AG04449 (cell line): Measurements from ENCODE around the gene GANAB.

ENCODE experiments used
- CTCF ChIA-PET: fragments of 350-600 bp; formaldehyde crosslinking; extraction: SDS; loops from one replicate; lab custom pipeline; 2021; ENCODE audit warnings: antibody characterized with exemption; lab: Yijun Ruan, JAX
- POLR2A ChIA-PET: fragments of 400-600, 350-600 bp; formaldehyde crosslinking; extraction: SDS; loops from one replicate; lab custom pipeline; 2020; ENCODE audit warnings: antibody characterized with exemption, inconsistent platforms; lab: Yijun Ruan, JAX
- DNase-seq: peaks from one replicate; pipeline ENCODE4 v3.0.0-alpha.2; 2010; ENCODE audit warnings: low read depth, low spot score
- H3K4me3 ChIP-seq: 2 replicates; pipeline ENCODE4 v1.5.1; 2011; ENCODE audit warnings: low read depth, mild to moderate bottlenecking, control low read depth, low read length
- CTCF ChIP-seq: IDR thresholded peaks from one replicate; pipeline ENCODE4 v1.5.1; 2011; ENCODE audit warnings: mild to moderate bottlenecking, moderate library complexity, low read length, control low read depth, inconsistent platforms; ENCODE audit not compliant: insufficient read depth; ENCODE audit errors: missing control alignments

The GANAB gene

GRCh38 chr11:62687508-62688396 lies 41.3 kb upstream of the GANAB start:
- TF ChIP-seq CTCF = no peak
- ChIA-PET POLR2A (interaction anchor here (1.1 to 3.6 kb wide), 2 partner anchors 23 kb away, joined by 3 to 43 read pairs; partner anchors contain the start of genes C11orf98 and CSKMT), CTCF (interaction anchor here (1.1 to 10.7 kb wide), 7 partner anchors 6 to 294 kb away, joined by 3 to 152 read pairs (median 6); partner anchors contain the start of genes BSCL2, GNG3, LBHD1 and UBXN1)
- DNase-seq = no peak
- H3K4me3 ChIP-seq = peak overlapping the region; percentile 9; the same call in 1 of the 2 replicates

GRCh38 chr11:62682518-62682917 lies 36.1 kb upstream of the GANAB start:
- CTCF ChIA-PET = interaction anchor here (0.7 to 7.4 kb wide), 2 partner anchors 10 to 112 kb away, joined by 3 to 128 read pairs; partner anchors contain the start of gene LRRN4CL

GRCh38 chr11:62680825-62681240 lies 34.4 kb upstream of the GANAB start:
- DNase-seq = no peak
- peak; percentile 70 for TF ChIP-seq CTCF
- no peak overlapping the region for H3K4me3 ChIP-seq
- POLR2A ChIA-PET = interaction anchor here (0.6 to 3.8 kb wide), 7 partner anchors 9 to 568 kb away, joined by 3 to 42 read pairs (median 6); partner anchors contain the start of genes BSCL2, C11orf98, CSKMT and GNG3
- CTCF ChIA-PET = interaction anchor here (0.6 to 7.4 kb wide), 29 partner anchors 10 to 298 kb away, joined by 3 to 128 read pairs (median 4); partner anchors contain the start of genes BSCL2, C11orf98, CSKMT and GNG3

More at GRCh38 chr11:62682518-62682917, 36.1 kb upstream of the GANAB start:
- POLR2A ChIA-PET = no interaction called here
- no peak overlapping the region for H3K4me3 ChIP-seq
- TF ChIP-seq CTCF = no peak
- no peak for DNase-seq

GRCh38 chr11:62678770-62679696 lies 32.6 kb upstream of the GANAB start, which contains the start of gene UBXN1:
UBXN1 (minus strand) TSS chr11:62679073; CDS start chr11:62678923, 150 bp downstream.
- ChIA-PET POLR2A (interaction anchor here (0.7 to 3.8 kb wide), 5 partner anchors 7 to 88 kb away, joined by 3 to 42 read pairs (median 4); partner anchors contain the start of genes C11orf98, CSKMT, LBHD1 and LRRN4CL), CTCF (interaction anchor here (1.2 to 7.4 kb wide), 5 partner anchors 11 to 37 kb away, joined by 3 to 128 read pairs (median 4); partner anchors contain the start of gene LRRN4CL)
- no peak for TF ChIP-seq CTCF
- no peak for DNase-seq
- peak within 1 kb of the TSS; percentile 95 for H3K4me3 ChIP-seq

- TF ChIP-seq CTCF = no peak
- POLR2A ChIA-PET = interaction anchor here (3.8 kb wide), 1 partner anchor 14 kb away, joined by 42 read pairs; the partner anchor contains the start of genes C11orf98 and CSKMT
- H3K4me3 ChIP-seq = peak overlapping the region; percentile 95
- CTCF ChIA-PET = interaction anchor here (7.4 kb wide), 1 partner anchor 14 kb away, joined by 128 read pairs; the partner anchor contains the start of gene LRRN4CL
- DNase-seq = no peak
These were observed 32.0 kb upstream of the GANAB start for GRCh38 chr11:62678433-62678769.
